Activated naive CD4-positive, alpha-beta T cell treated with anti-CD3 and anti-CD28 coated beads, Interleukin-2, amount 10 ng/mL, durations not matched to agents 7 days and 5 days (primary cell): Measurements from ENCODE around the gene B3GALT6.
A peak's percentile ranks its signal among the peaks of the same experiment; 100 is the strongest.

Experiments
- CTCF ChIA-PET: fragments of 350-600 bp; sonication (Branson Sonifier 250); formaldehyde crosslinking; loops from one replicate; lab custom pipeline; 2021; ENCODE audit warnings: antibody characterized with exemption; lab: Charles Lee
- DNase-seq: peaks from one replicate; pipeline ENCODE4 v3.0.0-alpha.2; 2020
- H3K27ac Mint-ChIP-seq: one replicate; pipeline ENCODE4 v1.8.0; 2021; ENCODE audit warnings: mild to moderate bottlenecking, moderate library complexity, mixed read lengths
- H3K27me3 Mint-ChIP-seq: one replicate; pipeline ENCODE4 v1.8.0; 2021; ENCODE audit warnings: mild to moderate bottlenecking, mixed read lengths
- H3K36me3 Mint-ChIP-seq: one replicate; pipeline ENCODE4 v1.8.0; 2021; ENCODE audit warnings: mixed read lengths
- H3K4me1 Mint-ChIP-seq: one replicate; pipeline ENCODE4 v1.8.0; 2021; ENCODE audit warnings: mixed read lengths
- H3K4me3 Mint-ChIP-seq: one replicate; pipeline ENCODE4 v1.8.0; 2021; ENCODE audit warnings: mild to moderate bottlenecking, moderate library complexity, mixed read lengths
- H3K9me3 Mint-ChIP-seq: one replicate; pipeline ENCODE4 v1.8.0; 2021; ENCODE audit warnings: mixed read lengths

Gene B3GALT6

GRCh38 chr1:1216770-1217620 is 15.0 kb upstream of the B3GALT6 start:
- no peaks in the 10 kb centered on the region for H3K9me3 Mint-ChIP-seq
- H3K27ac Mint-ChIP-seq, result peak overlapping the region; percentile 62
- no peaks in the 10 kb centered on the region for H3K27me3 Mint-ChIP-seq
- no peak overlapping the region for H3K4me3 Mint-ChIP-seq
- peaks cover 27% of the 10 kb centered on the region for H3K4me1 Mint-ChIP-seq
- CTCF ChIA-PET, result interaction anchor here (3.5 kb wide), 1 partner anchor 95 kb away, joined by 14 read pairs; no protein-coding TSS in a partner anchor
- peaks cover 30% of the 10 kb centered on the region for H3K36me3 Mint-ChIP-seq
- DNase-seq, result no peak

GRCh38 chr1:1217621-1218523 is 14.2 kb upstream of the B3GALT6 start:
- Mint-ChIP-seq H3K9me3 (no peaks in the 10 kb centered on the region), H3K36me3 (peaks cover 33% of the 10 kb centered on the region), H3K27me3 (no peaks in the 10 kb centered on the region), H3K4me3 (no peak overlapping the region), H3K27ac (no peak overlapping the region), H3K4me1 (peaks cover 27% of the 10 kb centered on the region)
- CTCF ChIA-PET, result no interaction called here
- no peak for DNase-seq

DNA sequence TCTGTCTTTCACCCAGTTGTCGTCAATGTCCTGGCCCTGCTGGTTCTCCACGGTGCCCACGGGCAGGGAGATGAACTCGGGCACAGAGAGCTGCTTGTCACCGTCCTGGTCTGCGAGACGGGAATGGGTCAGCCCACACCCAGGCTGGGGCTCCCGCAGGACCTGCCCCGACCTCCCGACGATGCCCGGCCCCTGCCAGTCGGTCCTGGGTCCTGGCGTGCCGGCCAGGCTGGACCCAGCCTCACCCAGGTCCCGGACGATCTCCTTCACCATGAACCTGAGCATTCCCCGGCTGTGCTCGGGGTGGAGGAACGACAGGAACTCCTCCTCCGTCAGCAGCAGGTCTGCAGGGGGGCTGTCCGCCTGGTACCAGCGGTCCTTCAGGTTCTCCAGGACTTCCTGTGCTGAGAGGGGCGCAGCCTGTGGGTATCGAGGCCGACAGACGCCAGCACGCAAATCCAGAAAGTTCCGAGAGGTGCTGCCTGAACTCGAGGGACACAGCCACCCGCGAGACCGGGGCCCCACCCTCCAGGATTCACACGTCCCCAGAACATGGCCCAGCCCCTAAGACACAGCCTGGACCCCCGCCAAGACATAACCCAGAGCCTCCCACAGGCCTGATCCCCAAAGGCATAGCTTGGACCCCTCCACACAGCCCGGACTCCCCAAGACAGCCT is 13.4 kb upstream of the B3GALT6 start:
- DNase-seq, result no peak
- CTCF ChIA-PET, result no interaction called here
- no peak overlapping the region for H3K27ac Mint-ChIP-seq

GRCh38 chr1:1219341-1219740 is 12.7 kb upstream of the B3GALT6 start:
- no peak for DNase-seq
- peaks cover 42% of the 10 kb centered on the region for H3K36me3 Mint-ChIP-seq
- no peak overlapping the region for H3K4me3 Mint-ChIP-seq
- CTCF ChIA-PET, result no interaction called here
- H3K27me3 Mint-ChIP-seq, result no peaks in the 10 kb centered on the region
- H3K4me1 Mint-ChIP-seq, result peaks cover 21% of the 10 kb centered on the region
- no peaks in the 10 kb centered on the region for H3K9me3 Mint-ChIP-seq
- no peak overlapping the region for H3K27ac Mint-ChIP-seq

More for the DNA sequence above, 13.4 kb upstream of the B3GALT6 start:
- Mint-ChIP-seq H3K27me3 (no peaks in the 10 kb centered on the region), H3K4me1 (peaks cover 26% of the 10 kb centered on the region), H3K9me3 (no peaks in the 10 kb centered on the region), H3K36me3 (peaks cover 39% of the 10 kb centered on the region), H3K4me3 (no peak overlapping the region)

- Mint-ChIP-seq H3K27ac (peak overlapping the region; percentile 31), H3K4me1 (peaks cover 13% of the 10 kb centered on the region), H3K4me3 (no peak overlapping the region), H3K9me3 (no peaks in the 10 kb centered on the region), H3K27me3 (no peaks in the 10 kb centered on the region), H3K36me3 (peaks cover 48% of the 10 kb centered on the region)
- no peak for DNase-seq
- CTCF ChIA-PET, result no interaction called here
Observed at GRCh38 chr1:1220197-1220596, 11.8 kb upstream of the B3GALT6 start.

GRCh38 chr1:1221887-1222574 is 10.0 kb upstream of the B3GALT6 start:
- Mint-ChIP-seq H3K9me3 (no peaks in the 10 kb centered on the region), H3K27me3 (no peaks in the 10 kb centered on the region), H3K4me3 (no peak overlapping the region), H3K36me3 (peaks cover 49% of the 10 kb centered on the region), H3K4me1 (peaks cover 6% of the 10 kb centered on the region), H3K27ac (no peak overlapping the region)
- DNase-seq, result no peak
- CTCF ChIA-PET, result no interaction called here

- Mint-ChIP-seq H3K27ac (peak overlapping the region; percentile 80), H3K27me3 (no peaks in the 10 kb centered on the region), H3K4me3 (no peak overlapping the region), H3K36me3 (peaks cover 46% of the 10 kb centered on the region), H3K9me3 (no peaks in the 10 kb centered on the region), H3K4me1 (peaks cover 5% of the 10 kb centered on the region)
- CTCF ChIA-PET, result no interaction called here
- DNase-seq, result no peak
Observed at GRCh38 chr1:1222575-1223225, 9.3 kb upstream of the B3GALT6 start.

DNA sequence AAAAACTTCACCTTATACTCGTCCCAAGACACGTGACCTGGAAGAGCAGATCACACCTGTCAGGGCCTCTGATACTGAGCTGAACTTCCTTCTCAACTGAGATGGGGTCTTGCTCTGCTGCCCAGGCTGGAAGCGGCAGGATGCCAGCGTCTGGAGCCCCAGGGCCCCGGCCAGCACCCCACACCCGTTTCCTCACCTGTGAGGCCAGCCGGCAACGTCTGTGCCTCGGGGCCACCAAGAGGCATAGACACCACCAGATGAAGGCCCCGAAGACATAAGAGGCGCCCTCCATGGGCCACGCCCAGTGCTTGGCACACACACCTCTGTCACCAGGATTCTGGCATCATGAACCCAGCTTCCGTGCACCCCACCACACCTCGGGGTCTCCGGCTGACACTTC is 8.7 kb upstream of the B3GALT6 start:
- Mint-ChIP-seq H3K27ac (peak overlapping the region; percentile 80), H3K36me3 (peaks cover 42% of the 10 kb centered on the region), H3K27me3 (no peaks in the 10 kb centered on the region), H3K4me1 (peaks cover 4% of the 10 kb centered on the region), H3K9me3 (no peaks in the 10 kb centered on the region), H3K4me3 (no peak overlapping the region)
- CTCF ChIA-PET, result no interaction called here
- no peak for DNase-seq

DNA sequence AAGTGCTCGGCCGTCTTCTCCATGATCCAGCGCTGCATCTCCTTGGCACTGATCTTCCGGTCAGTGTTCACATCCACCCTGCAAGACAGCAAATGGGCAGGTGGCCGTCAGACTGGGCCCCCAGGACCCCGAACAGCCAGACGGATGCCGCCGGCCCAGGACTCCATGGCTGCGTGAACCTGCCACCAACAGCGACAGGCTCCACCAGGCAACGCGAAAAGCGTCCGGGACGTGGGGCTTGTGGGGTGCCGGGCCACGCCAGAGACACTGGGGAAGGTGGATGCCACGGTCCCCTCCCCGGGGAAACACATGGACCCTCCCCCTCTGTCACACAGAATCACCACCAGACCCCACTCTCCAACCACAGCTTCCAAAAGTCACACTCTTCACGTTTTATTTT is 8.1 kb upstream of the B3GALT6 start:
- H3K36me3 Mint-ChIP-seq, result peaks cover 44% of the 10 kb centered on the region

GRCh38 chr1:1225238-1225845 is 6.7 kb upstream of the B3GALT6 start:
- peaks cover 50% of the 10 kb centered on the region for H3K36me3 Mint-ChIP-seq
- H3K4me1 Mint-ChIP-seq, result peaks cover 12% of the 10 kb centered on the region
- no peak for DNase-seq
- no peak overlapping the region for H3K4me3 Mint-ChIP-seq
- CTCF ChIA-PET, result no interaction called here
- no peak overlapping the region for H3K27ac Mint-ChIP-seq
- H3K9me3 Mint-ChIP-seq, result no peaks in the 10 kb centered on the region
- no peaks in the 10 kb centered on the region for H3K27me3 Mint-ChIP-seq

More for the DNA sequence above, 8.1 kb upstream of the B3GALT6 start:
- Mint-ChIP-seq H3K27ac (no peak overlapping the region), H3K4me1 (peaks cover 4% of the 10 kb centered on the region), H3K9me3 (no peaks in the 10 kb centered on the region), H3K27me3 (no peaks in the 10 kb centered on the region), H3K4me3 (no peak overlapping the region)
- DNase-seq, result no peak
- CTCF ChIA-PET, result no interaction called here

DNA sequence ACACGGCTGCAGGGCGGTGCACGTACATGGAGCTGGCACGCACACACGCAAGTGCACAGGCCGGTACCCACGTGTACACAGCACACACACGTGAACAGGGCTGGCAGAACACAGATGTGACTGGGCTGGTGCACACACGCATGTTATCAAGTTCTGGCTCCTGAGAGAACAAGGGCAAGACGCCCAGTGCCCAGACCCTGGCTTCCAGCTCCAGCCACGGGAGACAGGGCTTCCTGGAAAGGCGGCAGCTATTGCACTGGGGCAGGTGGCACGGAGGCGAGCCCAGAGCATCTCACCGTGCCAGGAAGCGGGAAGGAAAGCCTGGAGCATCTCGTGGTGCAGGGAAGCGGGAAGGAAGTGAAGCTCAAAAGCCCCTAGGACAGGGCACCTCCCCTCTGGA is 6.1 kb upstream of the B3GALT6 start:
- peaks cover 18% of the 10 kb centered on the region for H3K4me1 Mint-ChIP-seq
- no peaks in the 10 kb centered on the region for H3K9me3 Mint-ChIP-seq
- CTCF ChIA-PET, result interaction anchor here (0.6 kb wide), 1 partner anchor 103 kb away, joined by 3 read pairs; no protein-coding TSS in a partner anchor
- no peak overlapping the region for H3K4me3 Mint-ChIP-seq
- no peak overlapping the region for H3K27ac Mint-ChIP-seq
- DNase-seq, result no peak
- H3K27me3 Mint-ChIP-seq, result no peaks in the 10 kb centered on the region
- peaks cover 49% of the 10 kb centered on the region for H3K36me3 Mint-ChIP-seq

GRCh38 chr1:1226566-1227362 is 5.3 kb upstream of the B3GALT6 start:
- CTCF ChIA-PET, result interaction anchor here (0.6 kb wide), 1 partner anchor 104 kb away, joined by 3 read pairs; no protein-coding TSS in a partner anchor
- H3K4me1 Mint-ChIP-seq, result peaks cover 18% of the 10 kb centered on the region
- no peak for DNase-seq
- H3K9me3 Mint-ChIP-seq, result no peaks in the 10 kb centered on the region
- no peak overlapping the region for H3K4me3 Mint-ChIP-seq
- H3K36me3 Mint-ChIP-seq, result peaks cover 46% of the 10 kb centered on the region
- no peaks in the 10 kb centered on the region for H3K27me3 Mint-ChIP-seq
- H3K27ac Mint-ChIP-seq, result no peak overlapping the region
